HEK293T (cell line): ENCODE data around the gene TRIM67.

Source experiments
- BHLHE40 ChIP-seq: fragments of 450-650 bp; IDR thresholded peaks from 2 replicates; pipeline ENCODE4 v1.6.1; 2016; ENCODE audit warnings: mild to moderate bottlenecking, moderate library complexity, borderline replicate concordance
- SP1 ChIP-seq: fragments of 450-650 bp; IDR thresholded peaks from 2 replicates; pipeline ENCODE4 v1.6.1; 2017
- TARDBP ChIP-seq: fragments of 450-650 bp; IDR thresholded peaks from 2 replicates; pipeline ENCODE4 v1.6.1; 2016

GRCh38 chr1:231163830-231164427 is 2.1 kb downstream of the TRIM67 start:
- TF ChIP-seq TARDBP (no peak), SP1 (no peak), BHLHE40 (no peak)
